ENCODE data around the gene ITGA11.

ITGA11 gene

DNA sequence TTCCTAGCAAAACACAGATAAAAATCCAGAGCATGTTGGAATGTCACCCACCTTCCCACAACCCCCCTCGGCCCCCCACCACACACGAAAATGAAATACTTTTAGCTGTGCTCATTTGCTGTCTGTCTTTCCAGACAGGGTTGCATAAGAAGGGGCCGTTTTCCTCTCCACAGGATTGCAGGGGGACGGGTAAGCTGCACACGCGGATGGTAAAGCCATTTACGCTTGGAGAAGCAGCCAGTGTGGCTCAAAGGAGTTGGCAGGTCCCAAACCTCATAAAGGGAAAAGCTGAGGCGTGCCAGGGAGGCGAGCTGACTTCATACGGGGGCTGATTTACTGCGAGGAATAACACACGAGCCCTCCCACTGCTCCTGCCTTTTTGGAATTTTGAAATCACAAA, 47.4 kb upstream of the ITGA11 start:
- TF ChIP-seq CSRNP3 (CRISPR knock-in tag; IDR thresholded peaks at IDR 0.05): no peak
- no peak for TF ChIP-seq CSDC2 (CRISPR knock-in tag; IDR thresholded peaks at IDR 0.05)
- no peak for TF ChIP-seq OSR1 (CRISPR knock-in tag; IDR thresholded peaks at IDR 0.05)
- TF ChIP-seq ZNF8 (CRISPR knock-in tag; IDR thresholded peaks at IDR 0.05): no peak
- no peak for TF ChIP-seq ISL1 (CRISPR knock-in tag; IDR thresholded peaks at IDR 0.05)
- TF ChIP-seq ARNTL (CRISPR knock-in tag; IDR thresholded peaks at IDR 0.05; ENCODE audit: borderline replicate concordance, low read depth): no peak
- no peak for TF ChIP-seq ESRRG (CRISPR knock-in tag; IDR thresholded peaks at IDR 0.05)
- no peak for TF ChIP-seq TCF4 (CRISPR knock-in tag; IDR thresholded peaks at IDR 0.05; ENCODE audit: borderline replicate concordance)
- TF ChIP-seq PPARA (CRISPR knock-in tag; IDR thresholded peaks at IDR 0.05; ENCODE audit: borderline replicate concordance): no peak
- no peak for TF ChIP-seq ZFP3 (CRISPR knock-in tag; IDR thresholded peaks at IDR 0.05)
- TF ChIP-seq CREB5 (CRISPR knock-in tag; IDR thresholded peaks at IDR 0.05; ENCODE audit: low read depth): no peak
- no peak for TF ChIP-seq TSHZ2 (CRISPR knock-in tag; IDR thresholded peaks at IDR 0.05)
- TF ChIP-seq GLIS3 (CRISPR knock-in tag; IDR thresholded peaks at IDR 0.05): no peak
- no peak for TF ChIP-seq RARB (CRISPR knock-in tag; IDR thresholded peaks at IDR 0.05)
- no peak for TF ChIP-seq ZNF565 (CRISPR knock-in tag; conservative IDR thresholded peaks at IDR 0.05; ENCODE audit: low read depth)
- no peak for TF ChIP-seq PATZ1 (CRISPR knock-in tag; IDR thresholded peaks at IDR 0.05; ENCODE audit: borderline replicate concordance)
- no peak for TF ChIP-seq SNAI2 (CRISPR knock-in tag; IDR thresholded peaks at IDR 0.05)
- TF ChIP-seq BACH2 (CRISPR knock-in tag; IDR thresholded peaks at IDR 0.05; ENCODE audit: borderline replicate concordance): no peak
- no peak for ATAC-seq

DNA sequence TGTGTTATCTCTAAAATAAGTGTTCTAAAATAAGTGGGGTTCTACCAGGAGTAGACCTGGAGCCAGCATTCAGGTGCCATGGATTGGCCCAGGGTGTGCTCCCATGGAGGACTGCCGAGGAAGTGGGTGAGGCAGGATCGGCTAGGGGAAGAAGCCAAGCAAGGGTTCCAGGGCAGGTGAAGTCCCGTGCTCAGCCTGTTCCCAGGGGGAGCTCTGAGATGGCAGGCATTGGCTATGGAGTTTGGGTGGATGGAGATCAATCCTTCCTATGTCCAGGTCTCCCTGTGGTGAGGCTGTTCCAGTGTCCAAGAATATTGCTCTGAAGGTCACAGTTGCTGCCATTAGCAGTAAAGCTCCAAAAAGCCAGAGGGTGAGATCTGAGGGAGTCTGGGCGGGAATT, 46.9 kb upstream of the ITGA11 start:
- ATAC-seq: no peak

More for the DNA sequence above, 46.9 kb upstream of the ITGA11 start:
- TF ChIP-seq TCF4 (CRISPR knock-in tag; IDR thresholded peaks at IDR 0.05; ENCODE audit: borderline replicate concordance) (no peak), TSHZ2 (CRISPR knock-in tag; IDR thresholded peaks at IDR 0.05) (no peak), RARB (CRISPR knock-in tag; IDR thresholded peaks at IDR 0.05) (no peak), ESRRG (CRISPR knock-in tag; IDR thresholded peaks at IDR 0.05) (no peak), ZNF70 (CRISPR knock-in tag; IDR thresholded peaks at IDR 0.05) (no peak), ZC3H10 (CRISPR knock-in tag; IDR thresholded peaks at IDR 0.05) (no peak), ZNF565 (CRISPR knock-in tag; conservative IDR thresholded peaks at IDR 0.05; ENCODE audit: low read depth) (no peak), CSRNP3 (CRISPR knock-in tag; IDR thresholded peaks at IDR 0.05) (no peak), GLIS3 (CRISPR knock-in tag; IDR thresholded peaks at IDR 0.05) (no peak), ZFP3 (CRISPR knock-in tag; IDR thresholded peaks at IDR 0.05) (no peak), BACH2 (CRISPR knock-in tag; IDR thresholded peaks at IDR 0.05; ENCODE audit: borderline replicate concordance) (no peak), PATZ1 (CRISPR knock-in tag; IDR thresholded peaks at IDR 0.05; ENCODE audit: borderline replicate concordance) (no peak), ISL1 (CRISPR knock-in tag; IDR thresholded peaks at IDR 0.05) (no peak), TOX (CRISPR knock-in tag; IDR thresholded peaks at IDR 0.05; ENCODE audit: borderline replicate concordance) (no peak), ZNF8 (CRISPR knock-in tag; IDR thresholded peaks at IDR 0.05) (no peak), CREB5 (CRISPR knock-in tag; IDR thresholded peaks at IDR 0.05; ENCODE audit: low read depth) (no peak)

All from SK-N-SH treated with all-trans-retinoic acid at 6 μM for 48 hours (cell line).